Colonic mucosa (tissue), 4 donors: ENCODE measurements around the gene DENR. TPM values are rescaled to one million over a fixed set of nuclear protein-coding genes. Genes with fewer than 3 reads are reported as not detected.
"Not testable (repeated sequence)": the region's sequence is repeated elsewhere in the genome, so short reads cannot be mapped to it uniquely, and the experiment has no call there.

ENCODE experiments used
- DNase-seq: peaks from one replicate; pipeline ENCODE4 v3.0.0-alpha.2; 2020
- H3K27ac ChIP-seq: fragments of 200-600 bp; one replicate; pipeline ENCODE4 v1.8.0; 2021
- H3K27me3 ChIP-seq: fragments of 200-600 bp; one replicate; pipeline ENCODE4 v1.8.0; 2021
- H3K36me3 ChIP-seq: fragments of 200-600 bp; one replicate; pipeline ENCODE4 v1.8.0; 2021
- H3K4me1 ChIP-seq: fragments of 200-600 bp; one replicate; pipeline ENCODE4 v1.8.0; 2021; ENCODE audit warnings: mild to moderate bottlenecking
- H3K4me3 ChIP-seq: fragments of 200-600 bp; one replicate; pipeline ENCODE4 v1.8.0; 2021
- H3K9ac ChIP-seq, 2 donors: one replicate each; pipeline ENCODE4 v1.7.0; 2013; ENCODE audit warnings: control low read depth in 2 of 2, low read depth in 2 of 2, low read length in 2 of 2
- H3K9me3 ChIP-seq: fragments of 200-600 bp; one replicate; pipeline ENCODE4 v1.8.0; 2021
- CTCF ChIP-seq: fragments of 200-600 bp; IDR thresholded peaks from one replicate; pipeline ENCODE4 v1.8.0; 2022; ENCODE audit warnings: antibody characterized with exemption, mild to moderate bottlenecking
- intact Hi-C: fragments of 100-400 bp; cut with DNase I; formaldehyde crosslinking; loops from one replicate; pipeline ENCODE4 v1.14.1; 2022
- total RNA-seq, 2 donors: library from RNA; stranded (reverse); fragmentation: NEBNext Ultra II Directional in 1 of 2; extraction: Animal tissue kit (Norgen Biotek cat#: 25700) in 1 of 2; gene quantifications; one replicate each; pipeline ENCODE4 v1.2.1, GENCODE V29; 2021
- donor health status: healthy.
- donor health status: DM: no; HTN: no; CAD: no.
- donor health status: DM: no; HTN: no; CAD: no.

The DENR gene
- total RNA-seq, 2 donors from 2014 or later = 35.8 to 37.8 TPM

GRCh38 chr12:122790393-122791075 lies 37.9 kb downstream of the DENR start:
- no peaks in the 10 kb centered on the region for H3K27me3 ChIP-seq

GRCh38 chr12:122793685-122794106 lies 41.1 kb downstream of the DENR start:
- Histone ChIP-seq H3K4me3 (no peak overlapping the region), H3K9ac (no peak overlapping the region), H3K9me3 (no peaks in the 10 kb centered on the region), H3K27me3 (no peaks in the 10 kb centered on the region), H3K4me1 (no peaks in the 10 kb centered on the region), H3K27ac (no peak overlapping the region), H3K36me3 (no peaks in the 10 kb centered on the region)
- intact Hi-C loops = loop anchor here (2.0 to 5.0 kb wide), 2 partner anchors 64 to 159 kb away; no protein-coding TSS in a partner anchor
- peak; percentile 19 for DNase-seq
- TF ChIP-seq CTCF = peak; percentile 68

More at GRCh38 chr12:122790393-122791075, 37.9 kb downstream of the DENR start:
- Histone ChIP-seq H3K4me3 (no peak overlapping the region), H3K36me3 (no peaks in the 10 kb centered on the region), H3K27ac (no peak overlapping the region), H3K9me3 (no peaks in the 10 kb centered on the region), H3K9ac (no peak overlapping the region), H3K4me1 (no peaks in the 10 kb centered on the region)
- no peak for DNase-seq
- intact Hi-C loops = loop anchor here (5.0 kb wide), 1 partner anchor 67 kb away; no protein-coding TSS in a partner anchor
- TF ChIP-seq CTCF = no peak

- no peaks in the 10 kb centered on the region for H3K9me3 ChIP-seq
- H3K4me1 ChIP-seq = no peaks in the 10 kb centered on the region
- DNase-seq = no peak
- no peak overlapping the region for H3K27ac ChIP-seq
- H3K27me3 ChIP-seq = no peaks in the 10 kb centered on the region
- H3K9ac ChIP-seq = no peak overlapping the region
- no peak for TF ChIP-seq CTCF
- intact Hi-C loops = loop anchor here (2.0 kb wide), 1 partner anchor 157 kb away; no protein-coding TSS in a partner anchor
- no peaks in the 10 kb centered on the region for H3K36me3 ChIP-seq
- H3K4me3 ChIP-seq = no peak overlapping the region
Measured at GRCh38 chr12:122795807-122796206, 43.2 kb downstream of the DENR start.

- no peak for DNase-seq
- H3K27me3 ChIP-seq = no peaks in the 10 kb centered on the region
- H3K9me3 ChIP-seq = no peaks in the 10 kb centered on the region
- no peak overlapping the region for H3K9ac ChIP-seq
- H3K36me3 ChIP-seq = no peaks in the 10 kb centered on the region
- no peak overlapping the region for H3K27ac ChIP-seq
- no peak overlapping the region for H3K4me3 ChIP-seq
- intact Hi-C loops = no loop called here
- TF ChIP-seq CTCF = no peak
- H3K4me1 ChIP-seq = no peaks in the 10 kb centered on the region
Measured at GRCh38 chr12:122799641-122800243, 47.1 kb downstream of the DENR start.

- H3K27ac ChIP-seq = no peak overlapping the region
Measured at GRCh38 chr12:122803937-122804336, 51.3 kb downstream of the DENR start.

GRCh38 chr12:122804957-122805356 lies 52.3 kb downstream of the DENR start:
- DNase-seq, H3K9me3 ChIP-seq, H3K4me1 ChIP-seq, H3K27ac ChIP-seq, H3K9ac ChIP-seq, H3K4me3 ChIP-seq, H3K36me3 ChIP-seq, H3K27me3 ChIP-seq, intact Hi-C loops: not testable (repeated sequence)

More at GRCh38 chr12:122803937-122804336, 51.3 kb downstream of the DENR start:
- Histone ChIP-seq H3K27me3 (no peaks in the 10 kb centered on the region), H3K4me3 (no peak overlapping the region), H3K9ac (no peak overlapping the region), H3K9me3 (no peaks in the 10 kb centered on the region), H3K4me1 (no peaks in the 10 kb centered on the region), H3K36me3 (no peaks in the 10 kb centered on the region)
- TF ChIP-seq CTCF = no peak
- no peak for DNase-seq
- intact Hi-C loops = no loop called here
